ENCODE results near the gene TTLL5.
A peak's percentile ranks its signal among the peaks of the same experiment; 100 is the strongest.

- no peak for TF ChIP-seq EZH2 (IDR thresholded peaks at IDR 0.05; ENCODE audit: borderline replicate concordance, low read length)
- TF ChIP-seq CTCF (conservative IDR thresholded peaks at IDR 0.05 in 1 of 2, IDR thresholded peaks at IDR 0.05 in 1 of 2; ENCODE audit: extremely low read depth in 1 of 2, insufficient read depth in 1 of 2, low read depth in 1 of 2, low read length in 2 of 2): peak; percentile 21 to 43
These were observed 133.6 kb downstream of the TTLL5 start for GRCh38 chr14:75794615-75795038.
